K562 (cell line): ENCODE results near the gene SARS1. TPM values are rescaled to one million over a fixed set of nuclear protein-coding genes. Genes with fewer than 3 reads are reported as not detected.
A peak's percentile ranks its signal among the peaks of the same experiment; 100 is the strongest.

Experiments used
- CEBPB ChIP-seq: fragments of 450-650 bp; IDR thresholded peaks from 2 replicates; pipeline ENCODE4 v1.6.1; 2016; ENCODE audit warnings: missing genetic modification characterization, missing compliant biosample characterization
- CHD7 ChIP-seq: fragments of 200-600 bp; sonication (generic); IDR thresholded peaks from one replicate; pipeline ENCODE4 v1.6.1; 2012; ENCODE audit warnings: mild to moderate bottlenecking, low read depth, low read length, inconsistent platforms
- GATA2 ChIP-seq: sonication (generic); formaldehyde crosslinking; IDR thresholded peaks from 2 replicates; pipeline ENCODE4 v1.4.0; 2020; ENCODE audit warnings: mild to moderate bottlenecking, missing genetic modification reagents
- GTF3C2 ChIP-seq: IDR thresholded peaks from 3 replicates; pipeline ENCODE4 v1.6.1; 2011; ENCODE audit warnings: borderline replicate concordance, mild to moderate bottlenecking, moderate library complexity; ENCODE audit not compliant: insufficient read length; ENCODE audit errors: extremely low read depth
- NFIX ChIP-seq: fragments of 250-450 bp; sonication (Bioruptor Pico); IDR thresholded peaks from 2 replicates; pipeline ENCODE4 v1.4.0; 2020; ENCODE audit warnings: low read depth, mild to moderate bottlenecking, moderate library complexity
- POLR2B ChIP-seq: fragments of 450-650 bp; IDR thresholded peaks from 2 replicates; pipeline ENCODE4 v1.6.1; 2018; ENCODE audit warnings: low read depth; ENCODE audit not compliant: partially characterized antibody
- SMAD4 ChIP-seq: fragments of 250-450 bp; sonication (Bioruptor Pico); conservative IDR thresholded peaks from 2 replicates; pipeline ENCODE4 v1.8.0; 2021; ENCODE audit warnings: inconsistent platforms, mild to moderate bottlenecking, moderate library complexity
- TARDBP ChIP-seq: fragments of 450-650 bp; IDR thresholded peaks from 2 replicates; pipeline ENCODE4 v1.6.1; 2016
- WHSC1 ChIP-seq: IDR thresholded peaks from one replicate; pipeline ENCODE4 v1.6.1; 2012; ENCODE audit warnings: low read length, control low read depth, inconsistent platforms
- ZNF184 ChIP-seq: sonication (generic); formaldehyde crosslinking; IDR thresholded peaks from 2 replicates; pipeline ENCODE4 v1.5.0; 2020; ENCODE audit warnings: missing genetic modification reagents
- ZNF280A ChIP-seq: fragments of 450-650 bp; IDR thresholded peaks from 2 replicates; pipeline ENCODE4 v1.6.1; 2018; ENCODE audit warnings: mild to moderate bottlenecking, low read depth; ENCODE audit not compliant: partially characterized antibody
- polyA plus RNA-seq, 8 experiments: library from polyadenylated mRNA; depleted of rRNA in 4 of 8; stranded (reverse) in 5 of 8; unstranded in 3 of 8; fragments of >200 nt; fragmentation: Nextera tagmentation in 2 of 8; fragmentation: Illumina TruSeq in 1 of 8; extraction: Ambion mirVana in 2 of 8; extraction: Trizol in 1 of 8; gene quantifications; 2 replicates each; pipeline versions ENCODE4 v1.2.1 to v1.2.3, GENCODE V29; 2011 to 2014; ENCODE audit warnings: inconsistent platforms in 1 of 8, missing spikeins in 1 of 8
- total RNA-seq, 7 experiments: library from RNA; depleted of rRNA in 6 of 7; stranded (reverse); fragments of >200 nt in 6 of 7; fragmentation: Illumina TruSeq in 2 of 7; extraction: Trizol in 2 of 7; gene quantifications; 2 replicates each; pipeline versions ENCODE4 v1.2.1 to v1.2.3, GENCODE V29; 2011 to 2021; ENCODE audit warnings: low replicate concordance in 1 of 7

Gene SARS1
- total and polyA plus RNA-seq, 9 of the 15 experiments (the other 6 are each of a cell fraction or from before 2014, with no cell fraction given), result 221 to 623 (median 254) TPM

- no peak for TF ChIP-seq WHSC1
- no peak for TF ChIP-seq TARDBP
- no peak for TF ChIP-seq POLR2B
- no peak for TF ChIP-seq ZNF280A
- TF ChIP-seq SMAD4 (CRISPR knock-in tag), result peak; percentile 81
- TF ChIP-seq GTF3C2, result no peak
- TF ChIP-seq NFIX (CRISPR knock-in tag), result no peak
- TF ChIP-seq CHD7, result no peak
- no peak for TF ChIP-seq GATA2
- no peak for TF ChIP-seq CEBPB (tag)
- no peak for TF ChIP-seq ZNF184 (CRISPR knock-in tag)
Measured at GRCh38 chr1:109274533-109275476, 61.1 kb downstream of the SARS1 start (continued).
